Nephron progenitor cell (in vitro differentiated cells): Measurements from ENCODE around the gene RNASEH2A.

Experiments used
- DNase-seq: peaks from one replicate; pipeline ENCODE4 v3.0.0; 2021
- H3K27ac Mint-ChIP-seq: 2 replicates; pipeline ENCODE4 v1.8.0; 2021; ENCODE audit warnings: mild to moderate bottlenecking, moderate library complexity, mixed read lengths
- H3K27me3 Mint-ChIP-seq: 2 replicates; pipeline ENCODE4 v1.8.0; 2021; ENCODE audit warnings: mild to moderate bottlenecking, low read depth, mixed read lengths; ENCODE audit not compliant: poor library complexity
- H3K36me3 Mint-ChIP-seq: 2 replicates; pipeline ENCODE4 v1.8.0; 2021; ENCODE audit warnings: low read depth, mixed read lengths
- H3K4me1 Mint-ChIP-seq: 2 replicates; pipeline ENCODE4 v1.8.0; 2021; ENCODE audit warnings: mixed read lengths
- H3K4me3 Mint-ChIP-seq: 2 replicates; pipeline ENCODE4 v1.8.0; 2021; ENCODE audit warnings: mild to moderate bottlenecking, moderate library complexity, mixed read lengths
- H3K9me3 Mint-ChIP-seq: 2 replicates; pipeline ENCODE4 v1.8.0; 2021; ENCODE audit warnings: mild to moderate bottlenecking, moderate library complexity, mixed read lengths
- TF ChIP-seq, protein P1 (sequence below): fragments of 200-600 bp; sonication (generic); IDR thresholded peaks from 2 replicates; pipeline ENCODE4 v1.5.0; 2021; ENCODE audit warnings: antibody characterized with exemption

RNASEH2A gene

DNA sequence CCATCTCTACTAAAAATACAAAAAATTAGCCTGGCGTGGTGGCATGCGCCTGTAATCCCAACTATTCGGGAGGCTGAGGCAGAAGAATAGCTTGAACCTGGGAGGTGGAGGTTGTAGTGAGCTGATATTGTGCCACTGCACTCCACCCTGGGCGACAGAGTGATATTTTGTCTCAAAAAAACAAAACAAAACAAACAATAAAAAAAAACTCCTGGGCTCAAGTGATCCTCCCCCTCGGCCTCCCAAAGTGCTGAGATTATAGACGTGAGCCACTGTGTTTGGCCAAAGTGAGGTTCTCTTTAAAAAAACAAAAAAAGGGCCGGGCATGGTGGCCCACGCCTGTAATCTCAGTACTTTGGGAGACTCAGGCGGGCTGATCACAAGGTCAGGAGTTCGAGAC is 18.9 kb upstream of the RNASEH2A start:
- Mint-ChIP-seq H3K4me1 (peaks cover 32% of the 10 kb centered on the region), H3K27ac (no peak overlapping the region), H3K27me3 (peaks cover 4% of the 10 kb centered on the region), H3K36me3 (no peaks in the 10 kb centered on the region), H3K9me3 (no peaks in the 10 kb centered on the region), H3K4me3 (no peak overlapping the region)
- DNase-seq: no peak
- TF ChIP-seq, protein P1, sequence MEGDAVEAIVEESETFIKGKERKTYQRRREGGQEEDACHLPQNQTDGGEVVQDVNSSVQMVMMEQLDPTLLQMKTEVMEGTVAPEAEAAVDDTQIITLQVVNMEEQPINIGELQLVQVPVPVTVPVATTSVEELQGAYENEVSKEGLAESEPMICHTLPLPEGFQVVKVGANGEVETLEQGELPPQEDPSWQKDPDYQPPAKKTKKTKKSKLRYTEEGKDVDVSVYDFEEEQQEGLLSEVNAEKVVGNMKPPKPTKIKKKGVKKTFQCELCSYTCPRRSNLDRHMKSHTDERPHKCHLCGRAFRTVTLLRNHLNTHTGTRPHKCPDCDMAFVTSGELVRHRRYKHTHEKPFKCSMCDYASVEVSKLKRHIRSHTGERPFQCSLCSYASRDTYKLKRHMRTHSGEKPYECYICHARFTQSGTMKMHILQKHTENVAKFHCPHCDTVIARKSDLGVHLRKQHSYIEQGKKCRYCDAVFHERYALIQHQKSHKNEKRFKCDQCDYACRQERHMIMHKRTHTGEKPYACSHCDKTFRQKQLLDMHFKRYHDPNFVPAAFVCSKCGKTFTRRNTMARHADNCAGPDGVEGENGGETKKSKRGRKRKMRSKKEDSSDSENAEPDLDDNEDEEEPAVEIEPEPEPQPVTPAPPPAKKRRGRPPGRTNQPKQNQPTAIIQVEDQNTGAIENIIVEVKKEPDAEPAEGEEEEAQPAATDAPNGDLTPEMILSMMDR: no peak

DNA sequence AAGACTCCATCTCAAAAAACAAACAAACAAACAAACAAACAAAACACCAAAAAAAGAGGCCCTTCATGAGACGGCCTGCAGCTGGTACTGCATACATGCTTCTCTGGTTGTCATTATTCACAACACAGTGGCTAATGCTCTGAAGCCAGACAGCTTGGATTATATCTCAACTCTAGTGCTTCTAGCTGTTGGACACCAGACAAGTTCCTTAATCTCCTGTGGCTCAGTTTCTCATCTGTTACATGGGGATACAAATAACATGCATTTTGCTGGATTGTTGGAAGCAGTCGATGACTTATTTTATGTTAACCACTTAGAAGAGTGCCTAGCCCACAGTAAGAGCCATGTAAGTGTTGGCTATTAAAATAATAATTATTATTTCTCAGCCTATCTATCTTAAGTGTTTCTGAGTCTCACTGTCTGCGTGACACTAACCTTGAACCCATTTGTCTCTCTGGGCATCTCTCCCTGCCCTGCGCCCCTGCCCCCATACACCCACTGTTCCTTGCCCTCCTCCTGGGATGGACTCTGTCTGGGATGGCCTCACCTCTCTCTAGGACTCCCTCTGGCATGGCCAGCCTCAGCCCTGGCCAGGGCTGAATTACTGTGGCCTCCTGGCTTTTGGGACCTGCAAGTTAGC is 18.2 kb upstream of the RNASEH2A start:
- Mint-ChIP-seq H3K27ac (peak overlapping the region; percentile 67), H3K9me3 (no peaks in the 10 kb centered on the region), H3K27me3 (peaks cover 4% of the 10 kb centered on the region), H3K36me3 (no peaks in the 10 kb centered on the region), H3K4me3 (peak overlapping the region; percentile 81), H3K4me1 (peaks cover 37% of the 10 kb centered on the region)
- DNase-seq: no peak
- TF ChIP-seq, protein P1: no peak

DNA sequence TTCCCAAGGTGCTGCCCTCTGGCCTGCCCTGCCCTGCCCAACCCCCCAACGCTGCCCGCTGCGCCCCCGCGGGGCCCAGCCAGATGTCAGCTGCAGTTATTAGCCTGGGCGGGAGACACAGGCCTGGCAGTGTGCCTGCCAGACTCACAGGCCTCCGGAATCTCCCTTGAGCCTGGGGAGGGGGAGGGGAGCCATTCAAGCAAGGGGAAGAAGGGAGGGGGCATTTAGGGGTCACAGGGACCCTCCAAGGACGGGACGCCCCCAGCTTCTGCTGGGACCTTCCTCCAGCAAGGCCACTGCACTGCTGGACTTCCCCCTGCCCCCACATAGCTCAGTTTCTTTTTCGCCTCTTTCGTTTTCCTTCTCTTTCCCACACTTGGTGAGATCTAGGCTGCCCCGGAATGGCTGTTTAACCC is 17.7 kb upstream of the RNASEH2A start:
- H3K36me3 Mint-ChIP-seq: no peaks in the 10 kb centered on the region
- peak overlapping the region; percentile 97 for H3K27ac Mint-ChIP-seq
- peak; percentile 58 for DNase-seq
- peak overlapping the region; percentile 81 for H3K4me3 Mint-ChIP-seq
- TF ChIP-seq, protein P1: no peak
- H3K9me3 Mint-ChIP-seq: no peaks in the 10 kb centered on the region
- peaks cover 4% of the 10 kb centered on the region for H3K27me3 Mint-ChIP-seq
- H3K4me1 Mint-ChIP-seq: peaks cover 35% of the 10 kb centered on the region

DNA sequence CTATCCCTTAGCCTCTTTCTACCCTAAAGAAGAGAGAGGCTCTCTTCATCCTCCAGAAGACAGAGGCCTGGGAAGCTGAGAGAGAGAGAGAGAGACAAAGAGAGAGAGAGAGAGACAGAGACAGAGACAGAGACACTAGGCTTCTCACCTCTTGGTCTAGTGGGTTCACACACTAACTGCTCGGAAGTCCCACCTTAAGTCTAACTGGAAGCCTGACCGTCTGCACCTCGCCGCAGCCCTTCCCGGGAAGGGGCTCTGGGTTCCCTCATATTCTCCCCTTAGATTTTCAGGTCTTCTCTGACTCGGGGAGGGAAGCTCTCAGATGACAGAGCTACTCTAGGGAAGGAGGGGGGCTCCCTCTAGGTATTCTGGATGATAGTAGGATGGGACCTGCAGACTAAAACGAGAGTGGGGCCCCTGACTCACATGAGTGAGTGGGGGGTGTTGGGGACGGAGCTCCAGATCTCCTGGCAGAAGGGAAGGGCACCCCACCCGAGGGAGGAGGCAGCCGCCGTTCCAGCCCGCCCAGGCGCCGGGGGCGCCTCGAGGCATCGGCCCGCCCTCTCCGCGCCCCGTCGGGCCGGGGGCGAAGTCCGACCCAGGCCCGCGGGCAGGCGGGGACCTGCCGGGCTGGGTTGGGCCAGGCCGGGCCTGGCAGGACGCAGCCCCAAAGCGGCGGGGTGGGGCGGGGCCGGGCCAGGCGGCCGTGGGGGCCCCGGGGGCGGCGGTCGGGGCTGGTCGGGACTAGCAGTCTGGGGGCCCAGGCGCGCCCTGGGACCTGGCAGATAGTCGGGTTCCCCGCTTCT is 17.1 kb upstream of the RNASEH2A start:
- no peaks in the 10 kb centered on the region for H3K9me3 Mint-ChIP-seq
- H3K4me3 Mint-ChIP-seq: peak overlapping the region; percentile 81
- H3K27me3 Mint-ChIP-seq: peaks cover 4% of the 10 kb centered on the region
- no peak for DNase-seq
- TF ChIP-seq, protein P1: no peak
- H3K4me1 Mint-ChIP-seq: peaks cover 39% of the 10 kb centered on the region
- no peaks in the 10 kb centered on the region for H3K36me3 Mint-ChIP-seq
- peak overlapping the region; percentile 97 for H3K27ac Mint-ChIP-seq

DNA sequence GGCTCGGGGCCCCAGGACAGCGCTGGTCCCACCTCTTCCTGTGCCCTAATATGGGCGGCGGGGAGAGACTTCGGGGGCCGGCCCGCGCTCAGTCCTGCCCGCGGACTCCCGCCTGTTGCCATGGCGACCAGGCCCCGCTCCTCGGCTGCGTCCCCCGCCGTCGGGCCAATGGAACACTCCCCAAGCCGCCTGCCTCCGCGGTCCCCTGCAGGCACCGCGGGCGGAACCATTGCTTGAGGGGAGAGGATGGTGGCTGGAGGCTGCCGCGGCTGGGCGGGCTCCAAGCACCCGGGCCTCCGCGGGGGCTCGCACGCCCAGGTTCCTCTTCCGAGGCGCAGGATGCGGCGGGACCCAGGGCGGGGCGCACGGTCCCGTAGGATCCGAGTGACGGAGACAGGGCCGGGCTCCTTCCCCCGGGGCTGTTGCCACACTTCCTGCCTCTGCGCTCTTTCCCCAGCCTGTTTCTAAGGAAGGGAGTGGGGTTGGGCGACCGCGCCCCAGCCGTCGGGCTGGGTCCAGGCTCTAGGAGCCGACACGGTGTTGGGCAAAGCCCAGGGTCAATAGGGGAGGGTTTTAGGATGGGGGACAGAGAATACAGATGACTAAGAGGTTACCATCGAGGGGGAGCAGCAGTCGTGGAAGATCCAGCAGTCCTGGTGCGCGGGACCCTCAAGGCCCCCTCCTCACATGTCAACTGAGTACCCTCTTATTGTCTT is 16.3 kb upstream of the RNASEH2A start:
- H3K27ac Mint-ChIP-seq: no peak overlapping the region

More for the DNA sequence above, 16.3 kb upstream of the RNASEH2A start:
- peak overlapping the region; percentile 87 for H3K4me3 Mint-ChIP-seq
- peaks cover 4% of the 10 kb centered on the region for H3K27me3 Mint-ChIP-seq
- peak; percentile 97 for DNase-seq
- H3K9me3 Mint-ChIP-seq: no peaks in the 10 kb centered on the region
- no peaks in the 10 kb centered on the region for H3K36me3 Mint-ChIP-seq
- TF ChIP-seq, protein P1: no peak
- H3K4me1 Mint-ChIP-seq: peaks cover 43% of the 10 kb centered on the region
